Amniotic stem cell (primary cell): Measurements from ENCODE around the gene CRYBG2.
A peak's percentile ranks its signal among the peaks of the same experiment; 100 is the strongest.
"Not testable (repeated sequence)": the region's sequence is repeated elsewhere in the genome, so short reads cannot be mapped to it uniquely, and the experiment has no call there.

ENCODE experiments used
- DNase-seq: peaks from one replicate; lab custom pipeline; 2025; lab: John Stamatoyannopoulos, UW

The CRYBG2 gene

DNA sequence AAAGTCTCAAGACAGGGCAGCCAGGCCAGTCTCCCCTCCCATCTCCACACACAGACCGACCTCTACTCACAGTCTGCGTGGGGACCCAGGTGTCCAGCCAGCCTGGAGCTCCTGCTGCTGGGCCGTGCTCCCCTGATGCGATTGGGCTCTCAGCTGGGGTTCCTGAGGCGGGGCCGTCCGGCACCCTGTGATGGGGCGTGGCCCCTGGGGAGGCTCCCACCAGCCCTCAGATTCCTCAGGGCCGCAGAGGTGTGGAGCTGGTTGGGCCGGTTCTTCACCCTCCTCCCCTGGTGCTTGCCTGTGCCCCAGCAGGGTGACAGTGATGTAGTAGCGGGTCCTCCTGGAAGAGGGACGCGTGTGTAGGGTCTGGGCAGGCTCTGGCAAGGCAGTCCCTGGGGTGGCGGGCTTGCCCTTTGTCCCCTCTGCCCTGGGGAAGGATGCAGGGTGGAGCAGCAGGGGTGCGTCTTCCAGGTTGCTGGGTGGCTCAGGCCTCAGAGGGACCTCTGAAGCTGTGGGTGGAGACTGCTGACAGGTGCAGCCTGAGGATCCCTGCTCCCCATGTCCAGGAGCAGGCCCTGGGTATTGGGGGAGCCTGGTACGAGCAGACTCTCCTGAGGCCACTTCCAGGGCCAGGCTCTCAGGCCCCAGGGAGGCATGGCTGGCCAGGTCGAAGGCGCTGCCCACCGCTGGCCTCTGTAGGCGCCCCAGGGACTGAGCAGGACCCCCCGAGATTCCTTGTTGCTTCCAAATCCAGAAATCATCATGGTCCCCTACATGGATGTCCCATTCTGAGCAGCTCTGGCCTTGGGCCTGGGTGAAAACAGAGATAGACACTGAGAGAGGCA lies at the start of gene CRYBG2:
CRYBG2 (minus strand) TSS at position 155 of the 845 bp plus-strand sequence. CDS start 7,473 bp downstream, outside the sequence.
- DNase-seq: no peak

DNA sequence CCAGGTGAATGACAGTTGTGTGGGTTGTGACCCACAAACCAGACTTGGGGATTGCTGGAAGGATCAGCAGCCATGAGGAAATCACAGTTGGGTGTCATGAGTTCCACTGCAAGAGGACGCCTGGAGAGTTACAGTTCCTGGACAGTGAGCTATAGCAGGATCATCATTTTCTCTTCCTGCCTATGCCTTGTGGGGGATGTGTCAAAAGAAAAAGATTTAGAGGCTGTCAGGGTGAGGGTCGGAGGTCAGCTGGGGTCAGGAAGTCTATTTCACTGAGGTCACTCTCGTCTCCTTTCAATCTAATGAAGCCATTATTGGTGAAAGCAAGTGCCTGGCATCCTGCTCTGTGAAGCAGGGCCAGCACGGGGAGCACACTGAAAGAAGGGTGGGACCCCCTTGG lies 49.7 kb upstream of the CRYBG2 start:
- no peak for DNase-seq

DNA sequence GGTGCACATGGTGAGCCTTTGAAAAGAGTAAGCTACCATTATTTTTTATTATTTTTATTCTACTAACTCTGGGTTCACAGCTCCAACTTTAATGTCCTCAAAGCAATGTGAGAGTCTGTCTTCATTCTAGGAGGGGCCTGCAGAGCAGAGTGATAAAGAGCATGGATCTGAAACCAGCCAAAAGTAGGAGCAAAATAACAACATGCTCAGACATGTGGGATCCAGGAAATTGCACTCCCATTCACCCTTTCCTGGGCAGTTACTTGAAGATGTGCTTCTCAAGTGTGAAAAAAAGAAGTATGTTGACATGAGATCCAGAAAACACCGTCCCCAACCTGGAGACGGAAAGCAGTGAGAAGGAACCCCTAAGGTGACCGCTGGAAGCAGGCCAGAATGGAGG lies 48.0 kb upstream of the CRYBG2 start:
- no peak for DNase-seq

GRCh38 chr1:26399034-26399433 lies 45.1 kb upstream of the CRYBG2 start:
- no peak for DNase-seq

DNA sequence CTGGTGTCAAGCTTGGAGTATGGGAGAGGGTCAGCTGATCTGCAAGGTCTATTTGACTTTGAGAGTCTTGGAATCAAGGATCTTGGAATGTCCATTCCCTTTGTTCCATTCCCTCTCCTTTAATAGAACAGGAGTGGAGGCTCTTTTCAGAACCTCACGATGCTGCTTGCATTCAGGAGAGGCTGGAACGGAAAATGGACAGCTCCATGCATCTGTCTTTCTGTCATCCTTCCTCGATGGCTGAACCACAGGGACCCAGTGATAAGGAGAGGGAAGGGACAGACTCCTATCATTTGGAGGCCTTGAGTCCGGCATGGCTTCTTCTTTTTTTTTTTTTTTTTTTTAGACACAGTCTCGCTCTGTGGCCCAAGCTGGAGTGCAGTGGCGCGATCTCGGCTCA lies 41.8 kb upstream of the CRYBG2 start:
- DNase-seq: no peak

DNA sequence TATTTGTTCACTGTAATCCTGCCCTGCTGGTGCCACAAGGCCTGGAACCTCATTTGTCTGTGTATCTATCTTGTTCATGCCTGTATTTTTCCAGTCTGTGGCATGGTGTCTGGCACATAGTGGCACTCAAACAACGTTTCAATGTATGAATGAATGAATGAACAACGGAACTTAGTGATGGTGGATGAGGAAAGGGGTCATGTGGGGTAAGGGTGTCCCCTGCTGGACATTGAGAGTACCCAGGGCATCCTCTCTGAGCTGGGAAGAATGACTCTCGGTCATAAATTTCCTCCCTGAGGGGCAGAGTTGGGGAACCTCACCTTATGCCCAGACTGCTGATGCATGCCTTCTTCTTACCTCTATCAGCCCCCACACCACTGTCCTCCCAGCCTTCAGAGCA lies 37.5 kb upstream of the CRYBG2 start:
- no peak for DNase-seq

DNA sequence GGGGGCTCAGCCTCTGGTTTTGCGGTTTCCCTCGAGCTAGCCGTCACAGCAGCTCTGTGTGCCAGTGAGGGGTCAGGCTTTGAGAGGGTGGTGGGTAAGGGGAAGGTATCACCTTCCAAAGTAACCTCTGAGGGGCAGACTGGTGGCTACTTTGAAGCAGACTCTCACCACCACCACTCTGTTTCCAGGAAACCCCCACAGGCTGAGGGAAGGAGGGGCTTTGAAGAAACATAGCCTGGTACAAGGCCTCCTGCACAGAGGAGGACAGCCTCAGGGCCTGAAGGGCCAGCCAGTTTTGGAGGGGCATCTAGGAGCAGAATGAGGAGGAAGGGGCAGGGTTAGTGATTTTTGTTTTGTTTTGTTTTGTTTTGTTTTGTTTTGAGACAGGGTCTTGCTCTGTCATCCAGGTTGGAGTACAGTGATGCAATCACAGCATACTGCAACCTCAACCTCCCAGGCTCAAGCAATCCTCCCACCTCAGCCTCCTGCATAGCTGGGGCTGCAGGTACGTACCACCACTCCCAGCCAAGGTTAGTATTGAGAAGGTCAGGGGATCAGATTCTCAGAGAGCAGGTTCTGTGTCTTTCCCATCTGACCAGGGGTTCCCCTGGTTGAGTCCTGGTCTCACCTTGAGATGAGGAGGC lies 35.8 kb upstream of the CRYBG2 start:
- DNase-seq: no peak

DNA sequence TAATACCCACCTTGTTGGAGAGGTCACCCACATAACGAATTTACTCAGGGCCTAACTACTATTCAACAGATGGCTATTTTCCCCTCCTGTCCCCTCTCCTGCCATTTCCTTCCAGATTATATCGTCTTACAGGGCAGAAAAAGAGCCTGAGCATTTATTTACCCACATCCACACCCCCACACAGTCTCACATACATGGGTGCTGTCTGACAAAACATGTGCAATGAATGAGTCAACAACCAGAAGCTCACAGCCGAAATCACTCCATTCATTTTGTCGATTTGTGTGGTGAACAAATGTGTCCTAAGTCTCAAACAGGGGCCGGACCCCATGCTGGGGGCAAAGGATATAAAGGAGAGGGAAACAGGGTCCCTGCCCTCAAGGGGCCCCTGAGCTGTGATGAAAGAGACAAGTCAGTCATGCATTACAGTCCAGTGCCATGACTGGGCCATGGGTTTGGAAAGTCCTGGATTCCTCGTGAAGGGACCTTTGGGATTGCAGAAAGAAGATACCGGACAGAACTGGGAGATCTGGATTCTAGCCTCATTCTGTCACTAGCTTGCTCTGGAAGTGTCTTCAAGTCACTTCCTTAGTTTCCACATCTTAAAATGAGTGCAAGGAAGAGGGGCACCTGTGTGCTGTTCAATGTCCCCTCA lies 35.0 kb upstream of the CRYBG2 start:
- DNase-seq: no peak

- DNase-seq: no peak
Observed at GRCh38 chr1:26387447-26387846, 33.5 kb upstream of the CRYBG2 start.

GRCh38 chr1:26385063-26385462 lies 31.1 kb upstream of the CRYBG2 start:
- not testable (repeated sequence) for DNase-seq

DNA sequence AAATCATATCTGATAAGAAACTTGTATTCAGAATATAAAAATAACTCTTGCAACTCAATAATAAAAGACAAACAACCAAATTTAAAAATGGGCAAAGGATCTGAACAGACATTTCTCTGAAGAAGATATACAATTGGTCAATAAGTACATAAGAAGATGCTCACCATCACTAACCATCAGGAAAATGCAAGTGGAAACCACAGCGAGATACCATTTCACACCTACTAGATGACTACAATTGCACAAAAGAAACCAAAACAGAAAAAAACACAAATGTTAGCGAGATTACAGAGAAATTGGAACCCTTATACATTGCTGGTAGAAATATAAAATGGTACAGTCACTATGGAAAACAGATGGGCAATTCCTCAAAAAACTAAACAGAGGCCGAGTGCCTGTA lies 30.1 kb upstream of the CRYBG2 start:
- DNase-seq: no peak

DNA sequence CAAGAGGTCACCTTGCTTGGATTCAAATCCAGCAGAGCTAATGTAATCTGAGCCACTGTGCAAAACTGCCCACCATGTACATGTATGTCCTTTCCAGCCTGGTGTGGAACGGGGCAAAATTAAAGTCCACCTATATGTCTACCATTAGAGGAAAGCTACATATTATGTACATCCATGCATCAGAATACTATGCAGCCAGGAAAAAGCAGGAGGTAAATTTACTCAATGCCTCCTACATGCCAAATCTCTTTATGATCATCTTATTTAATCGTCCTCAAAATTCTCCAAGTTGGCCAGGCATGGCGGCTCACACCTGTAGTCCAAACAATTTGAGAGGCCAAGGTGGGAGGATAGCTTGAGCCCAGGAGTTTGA lies 24.9 kb upstream of the CRYBG2 start:
- DNase-seq: no peak

GRCh38 chr1:26378088-26378878 lies 24.4 kb upstream of the CRYBG2 start:
- DNase-seq: peak; percentile 78

DNA sequence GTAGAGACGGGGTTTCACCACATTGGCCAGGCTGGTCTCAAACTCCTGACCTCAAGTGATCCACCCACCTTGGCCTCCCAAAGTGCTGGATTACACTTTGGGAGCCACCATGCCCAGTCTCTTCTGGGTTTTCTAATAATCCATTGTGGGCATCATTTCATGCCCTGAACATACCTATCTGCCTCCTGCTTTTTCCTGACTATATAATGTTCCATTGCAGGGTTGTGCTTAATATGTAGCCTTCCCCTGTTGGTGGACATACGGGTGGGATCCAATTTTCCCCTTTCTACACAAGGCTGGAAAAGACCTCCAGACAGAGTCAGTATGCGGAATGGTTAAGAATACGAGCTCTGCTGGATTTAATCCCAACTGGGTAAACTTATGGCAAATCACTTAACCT lies 22.1 kb upstream of the CRYBG2 start:
- no peak for DNase-seq

DNA sequence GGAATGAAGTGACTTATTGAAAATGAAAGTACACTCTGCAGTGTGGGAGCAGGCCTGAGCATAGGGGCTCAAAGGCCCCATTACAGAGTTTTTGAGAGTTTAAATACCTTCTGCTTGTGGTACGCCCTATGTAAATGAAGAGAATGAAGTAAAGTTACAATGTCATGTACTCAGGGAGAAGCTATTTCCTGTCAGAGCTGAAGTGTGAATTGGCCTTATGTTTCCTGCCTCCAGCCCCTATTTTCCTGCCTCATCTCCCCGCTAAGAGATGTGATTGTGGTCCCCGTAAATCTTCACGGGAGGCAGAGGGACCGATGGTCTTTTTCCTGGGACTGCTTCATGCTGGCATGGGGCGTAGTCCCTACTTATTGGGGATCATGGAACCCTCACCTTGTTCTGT lies 21.2 kb upstream of the CRYBG2 start:
- DNase-seq: no peak

DNA sequence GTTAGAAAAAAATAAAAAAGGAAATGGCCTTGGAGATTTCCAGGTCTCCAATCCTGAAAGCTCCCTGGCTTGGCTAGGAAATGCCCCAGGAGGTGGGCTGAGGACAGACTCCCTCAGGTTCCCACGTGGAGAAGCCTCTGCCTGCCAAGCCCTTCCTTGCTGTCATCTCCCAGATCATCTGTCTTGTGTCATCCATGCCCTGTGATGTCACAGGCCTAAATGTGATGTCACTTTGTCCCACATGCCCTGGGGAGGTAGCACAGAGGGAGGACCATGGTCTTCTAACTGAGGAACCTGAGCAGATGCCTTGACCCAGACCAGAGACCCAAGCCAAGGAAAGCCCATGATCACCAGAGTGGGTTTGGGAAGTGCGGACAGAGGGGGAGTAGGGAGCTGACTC lies 20.4 kb upstream of the CRYBG2 start:
- not testable (repeated sequence) for DNase-seq

DNA sequence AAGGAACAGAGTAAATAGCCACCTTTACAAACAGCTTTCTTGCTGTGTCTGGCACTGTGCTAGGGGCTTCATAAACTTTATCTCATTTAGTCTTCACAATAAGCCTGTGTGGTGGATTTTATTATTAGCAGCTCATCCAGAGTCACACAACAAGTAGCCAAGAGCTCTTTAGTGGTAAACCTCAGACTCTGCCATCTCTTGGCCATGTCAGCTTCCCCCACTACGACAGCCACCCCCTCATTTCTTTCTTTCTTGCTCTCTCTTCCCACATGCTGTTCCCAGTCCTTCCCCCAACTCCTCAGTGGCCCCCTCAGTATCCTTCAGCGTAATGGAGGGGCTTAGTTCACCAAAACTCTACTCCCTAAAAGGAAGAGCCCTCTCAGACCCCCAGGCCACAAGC lies 19.9 kb upstream of the CRYBG2 start:
- no peak for DNase-seq

DNA sequence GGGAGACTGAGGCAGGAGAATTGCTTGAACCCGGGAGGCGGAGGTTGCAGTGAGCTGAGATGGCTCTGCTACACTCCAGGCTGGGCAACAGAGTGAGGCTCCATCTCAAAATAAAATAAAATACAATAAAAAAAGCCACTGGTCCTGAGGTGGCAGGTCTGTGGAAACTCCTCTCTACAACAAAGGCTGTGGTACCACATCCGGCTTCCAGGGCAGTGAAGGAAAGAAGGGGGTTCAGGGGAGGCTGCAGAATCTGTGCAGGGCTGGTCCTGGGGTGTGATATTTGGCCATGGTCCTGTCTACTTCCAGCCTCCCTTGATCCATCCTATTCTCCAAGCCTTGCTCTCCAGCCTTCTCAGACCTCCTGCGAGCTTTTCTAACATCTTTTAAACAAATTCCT lies 19.4 kb upstream of the CRYBG2 start:
- no peak for DNase-seq

DNA sequence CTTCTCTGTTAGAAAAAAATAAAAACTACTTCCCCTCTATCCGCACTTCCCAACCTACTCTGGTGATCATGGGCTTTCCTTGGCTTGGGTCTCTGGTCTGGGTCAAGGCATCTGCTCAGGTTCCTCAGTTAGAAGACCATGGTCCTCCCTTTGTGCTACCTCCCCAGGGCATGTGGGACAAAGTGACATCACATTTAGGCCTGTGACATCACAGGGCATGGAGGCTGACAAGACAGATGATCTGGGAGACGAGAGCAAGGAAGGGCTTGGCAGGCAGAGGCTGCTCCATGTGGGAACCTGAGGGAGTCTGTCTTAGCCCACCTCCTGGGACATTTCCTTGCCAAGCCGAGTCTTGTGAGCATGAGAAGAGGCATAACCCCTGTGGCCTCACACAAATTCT lies 18.7 kb upstream of the CRYBG2 start, which contains the start of gene ZNF683:
ZNF683 (minus strand) TSS at position 140 of the 400 bp plus-strand sequence. CDS start 4,179 bp downstream, outside the sequence.
- not testable (repeated sequence) for DNase-seq

DNA sequence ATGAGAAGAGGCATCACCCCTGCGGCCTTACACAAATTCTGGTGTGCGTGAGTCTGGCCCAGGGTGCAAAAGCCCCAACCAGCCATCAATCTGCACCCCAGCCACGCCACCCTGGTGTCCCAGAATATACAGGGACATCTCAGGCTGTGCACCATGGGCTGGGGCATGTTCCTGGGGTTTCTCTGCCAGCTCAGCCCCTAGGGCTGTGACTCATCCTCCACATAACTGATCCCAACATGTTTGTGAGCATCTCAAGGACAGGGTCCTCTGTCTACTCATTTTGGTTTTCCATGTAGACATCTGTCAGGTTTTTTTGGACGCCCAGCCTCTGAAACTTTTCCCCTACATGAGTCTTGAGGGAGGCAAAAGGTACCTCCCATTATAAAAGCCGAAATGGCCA lies 18.1 kb upstream of the CRYBG2 start:
- DNase-seq: no peak

- no peak for DNase-seq
Observed at GRCh38 chr1:26370591-26371382, 16.9 kb upstream of the CRYBG2 start.
